ENCODE measurements around the gene GADD45G. TPM values are rescaled to one million over a fixed set of nuclear protein-coding genes. Genes with fewer than 3 reads are reported as not detected.

GADD45G gene, protein sequence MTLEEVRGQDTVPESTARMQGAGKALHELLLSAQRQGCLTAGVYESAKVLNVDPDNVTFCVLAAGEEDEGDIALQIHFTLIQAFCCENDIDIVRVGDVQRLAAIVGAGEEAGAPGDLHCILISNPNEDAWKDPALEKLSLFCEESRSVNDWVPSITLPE
- total RNA-seq (2014; rRNA removed; shearing (Covaris generic)) (not detected in 2 replicates), total RNA-seq (2022) (not detected in 2 replicates), Bru-seq, nascent RNA (not detected), BruChase-seq, experiment 1, labeled RNA remaining after a 6-hour chase (not detected), BruChase-seq, experiment 2, labeled RNA remaining after a 2-hour chase (not detected)
- long read RNA-seq: 0 reads

- no peak within 1 kb of the TSS for H2AFZ ChIP-seq (ENCODE audit: low read length)
- H3K36me3 ChIP-seq (ENCODE audit: insufficient read depth, low read length): no peaks in the 10 kb centered on the region
- H3K27ac ChIP-seq (ENCODE audit: low read depth, low read length, poor library complexity, severe bottlenecking): no peak within 1 kb of the TSS
- H4K20me1 ChIP-seq (ENCODE audit: insufficient read depth, low read length): 0 out of 2 replicates have a peak, but pooled peaks cover 5% of the 10 kb centered on the region
- no peak for DNase-seq (ENCODE audit: low spot score)
- peaks cover 13% of the 10 kb centered on the region for H3K4me1 ChIP-seq (ENCODE audit: insufficient read depth, low read length, poor library complexity, severe bottlenecking)
- TF ChIP-seq, protein P1, sequence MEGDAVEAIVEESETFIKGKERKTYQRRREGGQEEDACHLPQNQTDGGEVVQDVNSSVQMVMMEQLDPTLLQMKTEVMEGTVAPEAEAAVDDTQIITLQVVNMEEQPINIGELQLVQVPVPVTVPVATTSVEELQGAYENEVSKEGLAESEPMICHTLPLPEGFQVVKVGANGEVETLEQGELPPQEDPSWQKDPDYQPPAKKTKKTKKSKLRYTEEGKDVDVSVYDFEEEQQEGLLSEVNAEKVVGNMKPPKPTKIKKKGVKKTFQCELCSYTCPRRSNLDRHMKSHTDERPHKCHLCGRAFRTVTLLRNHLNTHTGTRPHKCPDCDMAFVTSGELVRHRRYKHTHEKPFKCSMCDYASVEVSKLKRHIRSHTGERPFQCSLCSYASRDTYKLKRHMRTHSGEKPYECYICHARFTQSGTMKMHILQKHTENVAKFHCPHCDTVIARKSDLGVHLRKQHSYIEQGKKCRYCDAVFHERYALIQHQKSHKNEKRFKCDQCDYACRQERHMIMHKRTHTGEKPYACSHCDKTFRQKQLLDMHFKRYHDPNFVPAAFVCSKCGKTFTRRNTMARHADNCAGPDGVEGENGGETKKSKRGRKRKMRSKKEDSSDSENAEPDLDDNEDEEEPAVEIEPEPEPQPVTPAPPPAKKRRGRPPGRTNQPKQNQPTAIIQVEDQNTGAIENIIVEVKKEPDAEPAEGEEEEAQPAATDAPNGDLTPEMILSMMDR (conservative IDR thresholded peaks at IDR 0.05; ENCODE audit: low read length): no peak
- no peak for TF ChIP-seq EZH2phosphoT487 (IDR thresholded peaks at IDR 0.05; ENCODE audit: borderline replicate concordance, low read depth, low read length)
- H3K9me2 ChIP-seq (ENCODE audit: insufficient read depth, low read length): no peaks in the 10 kb centered on the region
- H3K9me3 ChIP-seq (ENCODE audit: low read length): no peaks in the 10 kb centered on the region
- peak within 1 kb of the TSS; percentile 31 for H3K4me3 ChIP-seq (ENCODE audit: low read depth, low read length, poor library complexity, severe bottlenecking)
- intact Hi-C loops (cut with micrococcal nuclease; ENCODE audit: unreplicated experiment): loop anchor here (5.0 kb wide), 4 partner anchors 137 to 392 kb away; no protein-coding TSS in a partner anchor
- POLR2A ChIA-PET: no interaction called here
- no peaks in the 10 kb centered on the region for H3K79me2 ChIP-seq (ENCODE audit: insufficient read depth, low read depth, low read length)
- CTCF ChIA-PET (ENCODE audit: unreplicated experiment): no interaction called here
- peak within 1 kb of the TSS; percentile 59 for H3K4me2 ChIP-seq (ENCODE audit: low read length)
- BruUV-seq (replicated peaks): no TSS peak
These were observed at the start of gene GADD45G for GRCh38 chr9:89604729-89605464. Gene GADD45G, plus strand, starts transcription at chr9:89605012. Its CDS starts 110 bp downstream, at chr9:89605122.

GRCh38 chr9:89555036-89555415 lies 49.8 kb upstream of the GADD45G start:
- POLR2A ChIA-PET: interaction anchor here (0.9 to 1.7 kb wide), 5 partner anchors 10 to 445 kb away, joined by 3 to 8 read pairs (median 4); no protein-coding TSS in a partner anchor

More at GRCh38 chr9:89555036-89555415, 49.8 kb upstream of the GADD45G start:
- Histone ChIP-seq H2AFZ (ENCODE audit: low read length) (no peak overlapping the region), H3K9me2 (ENCODE audit: insufficient read depth, low read length) (no peaks in the 10 kb centered on the region), H3K4me2 (ENCODE audit: low read length) (peak overlapping the region; percentile 49; the same call in 1 of the 2 replicates), H3K9me3 (ENCODE audit: low read length) (no peaks in the 10 kb centered on the region), H3K36me3 (ENCODE audit: insufficient read depth, low read length) (no peaks in the 10 kb centered on the region), H4K20me1 (ENCODE audit: insufficient read depth, low read length) (no peaks in the 10 kb centered on the region), H3K79me2 (ENCODE audit: insufficient read depth, low read depth, low read length) (no peaks in the 10 kb centered on the region), H3K27ac (ENCODE audit: low read depth, low read length, poor library complexity, severe bottlenecking) (no peak overlapping the region), H3K4me3 (ENCODE audit: low read depth, low read length, poor library complexity, severe bottlenecking) (no peak overlapping the region), H3K4me1 (ENCODE audit: insufficient read depth, low read length, poor library complexity, severe bottlenecking) (peaks cover 38% of the 10 kb centered on the region)
- no peak for DNase-seq (ENCODE audit: low spot score)
- CTCF ChIA-PET (ENCODE audit: unreplicated experiment): interaction anchor here (2.1 kb wide), 1 partner anchor 126 kb away, joined by 12 read pairs; no protein-coding TSS in a partner anchor
- no TSS peak for BruUV-seq (replicated peaks)
- intact Hi-C loops (cut with micrococcal nuclease; ENCODE audit: unreplicated experiment): no loop called here
- TF ChIP-seq EZH2phosphoT487 (IDR thresholded peaks at IDR 0.05; ENCODE audit: borderline replicate concordance, low read depth, low read length): no peak
- TF ChIP-seq, protein P1 (conservative IDR thresholded peaks at IDR 0.05; ENCODE audit: low read length): no peak

Measured in OCI-LY7 (cell line).